HL-60 (cell line): ENCODE data around the gene CTAGE1.
"Not testable (repeated sequence)": the region's sequence is repeated elsewhere in the genome, so short reads cannot be mapped to it uniquely, and the experiment has no call there.

Source experiments
- POLR2AphosphoS5 ChIP-seq: IDR thresholded peaks from 2 replicates; pipeline ENCODE4 v1.6.1; 2012; ENCODE audit warnings: low read depth
- TF ChIP-seq, protein P1 (sequence below): IDR thresholded peaks from one replicate; pipeline ENCODE4 v1.5.1; 2011; ENCODE audit warnings: low read length, control low read depth, inconsistent platforms; ENCODE audit not compliant: insufficient read depth

DNA sequence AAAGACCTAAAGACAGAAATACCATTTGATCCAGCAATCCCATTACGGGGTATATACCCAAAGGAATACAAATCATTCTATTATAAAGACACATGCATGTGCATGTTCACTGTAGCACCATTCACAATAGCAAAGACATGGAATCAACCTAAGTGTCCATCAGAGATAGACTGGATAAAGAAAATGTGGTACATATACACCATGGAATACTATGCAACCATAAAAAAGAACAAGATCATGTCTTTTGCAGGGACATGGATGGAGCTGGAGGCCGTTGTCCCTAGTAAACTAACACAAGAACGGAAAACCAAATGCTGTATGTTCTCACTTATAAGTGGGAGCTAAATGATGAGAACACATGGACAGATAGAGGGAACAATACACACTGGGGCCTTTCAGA is 33.1 kb upstream of the CTAGE1 start:
- TF ChIP-seq, protein P1, sequence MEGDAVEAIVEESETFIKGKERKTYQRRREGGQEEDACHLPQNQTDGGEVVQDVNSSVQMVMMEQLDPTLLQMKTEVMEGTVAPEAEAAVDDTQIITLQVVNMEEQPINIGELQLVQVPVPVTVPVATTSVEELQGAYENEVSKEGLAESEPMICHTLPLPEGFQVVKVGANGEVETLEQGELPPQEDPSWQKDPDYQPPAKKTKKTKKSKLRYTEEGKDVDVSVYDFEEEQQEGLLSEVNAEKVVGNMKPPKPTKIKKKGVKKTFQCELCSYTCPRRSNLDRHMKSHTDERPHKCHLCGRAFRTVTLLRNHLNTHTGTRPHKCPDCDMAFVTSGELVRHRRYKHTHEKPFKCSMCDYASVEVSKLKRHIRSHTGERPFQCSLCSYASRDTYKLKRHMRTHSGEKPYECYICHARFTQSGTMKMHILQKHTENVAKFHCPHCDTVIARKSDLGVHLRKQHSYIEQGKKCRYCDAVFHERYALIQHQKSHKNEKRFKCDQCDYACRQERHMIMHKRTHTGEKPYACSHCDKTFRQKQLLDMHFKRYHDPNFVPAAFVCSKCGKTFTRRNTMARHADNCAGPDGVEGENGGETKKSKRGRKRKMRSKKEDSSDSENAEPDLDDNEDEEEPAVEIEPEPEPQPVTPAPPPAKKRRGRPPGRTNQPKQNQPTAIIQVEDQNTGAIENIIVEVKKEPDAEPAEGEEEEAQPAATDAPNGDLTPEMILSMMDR = not testable (repeated sequence)
- not testable (repeated sequence) for TF ChIP-seq POLR2AphosphoS5
